ENCODE results near the gene ORC3. TPM values are rescaled to one million over a fixed set of nuclear protein-coding genes. Genes with fewer than 3 reads are reported as not detected.

ORC3 gene
- total and polyA plus RNA-seq, 9 donors: 20.2 to 29.1 (median 23.8) TPM

DNA sequence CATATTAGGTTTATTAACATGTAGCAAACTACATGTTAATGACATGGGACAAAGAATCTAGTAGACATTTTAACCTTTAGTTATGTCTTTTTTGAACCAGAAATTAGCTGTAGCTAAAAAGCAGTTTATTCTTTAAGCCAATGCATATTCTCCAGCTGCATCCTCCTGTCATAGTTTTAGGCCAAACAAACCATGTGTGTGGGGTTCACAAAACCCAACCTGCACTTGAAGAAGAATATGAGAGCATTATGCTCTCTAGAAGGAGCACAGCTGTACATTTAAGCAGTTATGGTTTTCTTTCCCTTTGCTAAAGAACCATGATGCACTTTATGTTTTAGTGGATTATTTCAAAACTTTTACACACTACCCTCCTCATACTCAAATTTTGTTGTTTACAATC is 65.9 kb downstream of the ORC3 start:
- H3K27me3 ChIP-seq (ENCODE audit: control insufficient read depth, insufficient read depth, low read length): no peaks in the 10 kb centered on the region
- no peak overlapping the region for H3K4me3 ChIP-seq (ENCODE audit: low read length)
- no peak for DNase-seq
- H3K27ac ChIP-seq (ENCODE audit: low read length): no peak overlapping the region
- peaks cover 10% of the 10 kb centered on the region for H3K36me3 ChIP-seq (ENCODE audit: control insufficient read depth, insufficient read depth, low read length)
- H3K4me1 ChIP-seq (ENCODE audit: control insufficient read depth, insufficient read depth, low read length): no peaks in the 10 kb centered on the region
- H3K9me3 ChIP-seq (replicated peaks; ENCODE audit: control insufficient read depth, low read depth, low read length): no peaks in the 10 kb centered on the region

DNA sequence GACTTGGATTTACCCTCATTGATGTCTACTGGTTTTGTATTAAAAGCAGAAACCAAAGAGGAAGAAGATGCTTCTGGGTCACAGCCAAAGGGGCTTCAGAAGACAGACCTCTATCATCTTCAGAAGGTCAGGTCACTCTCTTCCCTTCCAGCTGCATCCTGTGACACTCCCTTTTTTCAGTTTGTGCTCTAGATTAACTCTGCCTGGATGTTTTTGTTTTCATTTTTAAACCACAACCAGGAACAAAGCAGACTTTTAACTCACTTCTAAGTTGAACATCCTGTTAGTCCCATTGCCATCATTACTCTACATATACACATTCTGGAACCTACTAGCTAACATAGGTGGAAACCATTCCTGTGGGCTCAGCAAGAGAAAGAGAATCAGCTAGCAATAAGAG is 66.9 kb downstream of the ORC3 start:
- Histone ChIP-seq H3K4me3 (ENCODE audit: low read length) (no peak overlapping the region), H3K27me3 (ENCODE audit: control insufficient read depth, insufficient read depth, low read length) (no peaks in the 10 kb centered on the region), H3K36me3 (ENCODE audit: control insufficient read depth, insufficient read depth, low read length) (peaks cover 8% of the 10 kb centered on the region), H3K27ac (ENCODE audit: low read length) (no peak overlapping the region), H3K9me3 (replicated peaks; ENCODE audit: control insufficient read depth, low read depth, low read length) (no peaks in the 10 kb centered on the region), H3K4me1 (ENCODE audit: control insufficient read depth, insufficient read depth, low read length) (no peaks in the 10 kb centered on the region)
- no peak for DNase-seq

- H3K4me3 ChIP-seq (ENCODE audit: low read length): no peak overlapping the region
- H3K27me3 ChIP-seq (ENCODE audit: control insufficient read depth, insufficient read depth, low read length): no peaks in the 10 kb centered on the region
- no peak overlapping the region for H3K27ac ChIP-seq (ENCODE audit: low read length)
- no peak for DNase-seq
- H3K4me1 ChIP-seq (ENCODE audit: control insufficient read depth, insufficient read depth, low read length): no peaks in the 10 kb centered on the region
- H3K9me3 ChIP-seq (replicated peaks; ENCODE audit: control insufficient read depth, low read depth, low read length): no peaks in the 10 kb centered on the region
- H3K36me3 ChIP-seq (ENCODE audit: control insufficient read depth, insufficient read depth, low read length): peaks cover 10% of the 10 kb centered on the region
These were observed 68.6 kb downstream of the ORC3 start for GRCh38 chr6:87658516-87658915.

DNA sequence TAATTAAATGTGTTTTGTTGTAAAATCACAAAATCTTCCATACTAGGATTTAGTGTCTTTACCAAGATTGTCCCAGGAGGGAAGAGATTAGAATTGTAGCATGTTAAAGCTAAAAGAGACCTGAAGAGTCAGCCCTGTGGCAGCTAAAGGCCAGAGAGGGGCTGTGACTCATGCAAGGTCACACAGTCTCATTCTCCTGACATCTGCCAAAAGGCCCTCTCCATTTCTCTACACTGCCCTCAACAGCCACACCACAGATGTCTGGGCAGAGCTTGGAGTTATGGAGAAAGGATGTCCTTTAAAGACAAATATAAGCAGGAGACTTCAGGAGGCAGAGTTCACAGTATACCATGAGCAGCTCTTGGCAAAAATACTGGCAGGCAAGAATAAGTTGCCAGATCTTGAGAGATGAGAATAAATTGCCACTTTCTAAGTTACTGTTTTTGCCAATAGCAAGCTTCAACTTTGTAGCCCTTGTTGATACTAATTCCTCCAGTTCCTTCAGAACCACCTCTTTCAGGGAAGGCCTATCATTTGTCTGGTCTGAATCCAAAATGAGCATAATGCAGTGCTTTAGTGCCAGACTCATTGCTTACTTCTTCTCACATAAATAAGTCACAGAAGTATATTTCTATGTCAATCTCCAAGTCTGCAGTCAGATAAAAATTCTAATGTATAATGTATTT is 70.4 kb downstream of the ORC3 start:
- no peak overlapping the region for H3K27ac ChIP-seq (ENCODE audit: low read length)

DNA sequence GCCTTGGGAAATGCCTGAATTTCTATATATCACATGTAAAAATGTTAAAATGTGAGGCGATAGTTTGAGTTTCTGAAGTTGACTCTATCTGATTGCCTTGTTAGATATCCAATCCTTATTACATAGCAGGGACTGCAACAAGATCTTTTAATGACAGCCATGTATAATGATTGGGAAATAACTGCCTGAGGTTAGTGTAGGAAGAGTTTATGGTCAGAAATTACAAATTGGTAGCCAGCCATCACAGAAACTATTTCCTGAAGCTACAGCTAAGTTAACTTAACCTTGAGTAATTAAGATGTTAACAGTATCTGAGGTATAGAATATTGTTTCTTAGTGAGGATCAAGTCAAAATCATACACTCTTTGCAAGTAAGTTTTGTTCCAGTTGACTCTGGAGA is 71.1 kb downstream of the ORC3 start:
- no peak overlapping the region for H3K27ac ChIP-seq (ENCODE audit: low read length)
- no peaks in the 10 kb centered on the region for H3K27me3 ChIP-seq (ENCODE audit: control insufficient read depth, insufficient read depth, low read length)
- WGBS (ENCODE audit: insufficient coverage): no CpG with 5 or more reads among the region's 1 CpG
- H3K4me3 ChIP-seq (ENCODE audit: low read length): no peak overlapping the region
- peaks cover 7% of the 10 kb centered on the region for H3K36me3 ChIP-seq (ENCODE audit: control insufficient read depth, insufficient read depth, low read length)
- no peak for DNase-seq
- no peaks in the 10 kb centered on the region for H3K4me1 ChIP-seq (ENCODE audit: control insufficient read depth, insufficient read depth, low read length)
- no peaks in the 10 kb centered on the region for H3K9me3 ChIP-seq (replicated peaks; ENCODE audit: control insufficient read depth, low read depth, low read length)

More for the DNA sequence above, 70.4 kb downstream of the ORC3 start:
- no peak for DNase-seq
- no peaks in the 10 kb centered on the region for H3K27me3 ChIP-seq (ENCODE audit: control insufficient read depth, insufficient read depth, low read length)
- H3K4me1 ChIP-seq (ENCODE audit: control insufficient read depth, insufficient read depth, low read length): no peaks in the 10 kb centered on the region
- H3K4me3 ChIP-seq (ENCODE audit: low read length): no peak overlapping the region
- H3K36me3 ChIP-seq (ENCODE audit: control insufficient read depth, insufficient read depth, low read length): peaks cover 7% of the 10 kb centered on the region
- no peaks in the 10 kb centered on the region for H3K9me3 ChIP-seq (replicated peaks; ENCODE audit: control insufficient read depth, low read depth, low read length)

DNA sequence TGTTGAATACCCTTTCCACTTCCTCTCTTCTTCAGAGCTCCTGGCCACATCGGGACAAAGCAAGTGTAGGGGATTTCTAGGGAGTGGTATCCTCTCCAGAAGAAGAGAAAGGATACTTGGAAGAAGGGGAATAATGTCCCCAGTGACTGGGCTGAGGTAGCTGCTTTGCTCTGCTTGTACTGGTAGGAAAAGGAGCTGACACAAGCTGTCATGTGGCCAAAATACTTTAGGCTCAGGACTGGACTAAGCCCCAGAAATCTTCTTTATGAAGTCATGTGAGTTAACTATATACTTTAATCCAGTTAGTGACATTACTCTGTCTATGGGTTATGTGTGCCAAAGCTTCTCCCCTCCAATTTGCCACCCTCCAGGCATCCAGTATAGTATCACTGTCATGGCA is 71.6 kb downstream of the ORC3 start:
- Histone ChIP-seq H3K36me3 (ENCODE audit: control insufficient read depth, insufficient read depth, low read length) (peaks cover 7% of the 10 kb centered on the region), H3K9me3 (replicated peaks; ENCODE audit: control insufficient read depth, low read depth, low read length) (no peaks in the 10 kb centered on the region), H3K27me3 (ENCODE audit: control insufficient read depth, insufficient read depth, low read length) (no peaks in the 10 kb centered on the region), H3K4me1 (ENCODE audit: control insufficient read depth, insufficient read depth, low read length) (no peaks in the 10 kb centered on the region), H3K4me3 (ENCODE audit: low read length) (no peak overlapping the region), H3K27ac (ENCODE audit: low read length) (no peak overlapping the region)
- no CpG with 5 or more reads among the region's 1 CpG for WGBS (ENCODE audit: insufficient coverage)
- DNase-seq: no peak

- WGBS (ENCODE audit: insufficient coverage): 20% methylated on average over 1 of the region's 2 CpGs
- Histone ChIP-seq H3K27ac (ENCODE audit: low read length) (no peak overlapping the region), H3K36me3 (ENCODE audit: control insufficient read depth, insufficient read depth, low read length) (peaks cover 12% of the 10 kb centered on the region), H3K4me3 (ENCODE audit: low read length) (no peak overlapping the region), H3K27me3 (ENCODE audit: control insufficient read depth, insufficient read depth, low read length) (no peaks in the 10 kb centered on the region), H3K9me3 (replicated peaks; ENCODE audit: control insufficient read depth, low read depth, low read length) (no peaks in the 10 kb centered on the region), H3K4me1 (ENCODE audit: control insufficient read depth, insufficient read depth, low read length) (no peaks in the 10 kb centered on the region)
- no peak for DNase-seq
These were observed 73.5 kb downstream of the ORC3 start for GRCh38 chr6:87663434-87663833.

- H3K4me3 ChIP-seq (ENCODE audit: low read length): no peak overlapping the region
- H3K36me3 ChIP-seq (ENCODE audit: control insufficient read depth, insufficient read depth, low read length): peaks cover 16% of the 10 kb centered on the region
- no peaks in the 10 kb centered on the region for H3K27me3 ChIP-seq (ENCODE audit: control insufficient read depth, insufficient read depth, low read length)
- no peak overlapping the region for H3K27ac ChIP-seq (ENCODE audit: low read length)
- no peaks in the 10 kb centered on the region for H3K9me3 ChIP-seq (replicated peaks; ENCODE audit: control insufficient read depth, low read depth, low read length)
- DNase-seq: no peak
- no peaks in the 10 kb centered on the region for H3K4me1 ChIP-seq (ENCODE audit: control insufficient read depth, insufficient read depth, low read length)
These were observed 75.1 kb downstream of the ORC3 start for GRCh38 chr6:87664921-87665485.

GRCh38 chr6:87667032-87667431 is 77.1 kb downstream of the ORC3 start:
- Histone ChIP-seq H3K36me3 (ENCODE audit: control insufficient read depth, insufficient read depth, low read length) (peaks cover 22% of the 10 kb centered on the region), H3K27ac (ENCODE audit: low read length) (no peak overlapping the region), H3K4me1 (ENCODE audit: control insufficient read depth, insufficient read depth, low read length) (no peaks in the 10 kb centered on the region), H3K4me3 (ENCODE audit: low read length) (no peak overlapping the region), H3K27me3 (ENCODE audit: control insufficient read depth, insufficient read depth, low read length) (no peaks in the 10 kb centered on the region), H3K9me3 (replicated peaks; ENCODE audit: control insufficient read depth, low read depth, low read length) (no peaks in the 10 kb centered on the region)
- no peak for DNase-seq

- H3K4me3 ChIP-seq (ENCODE audit: low read length): no peak overlapping the region
- no peaks in the 10 kb centered on the region for H3K9me3 ChIP-seq (replicated peaks; ENCODE audit: control insufficient read depth, low read depth, low read length)
- DNase-seq: no peak
- no peaks in the 10 kb centered on the region for H3K27me3 ChIP-seq (ENCODE audit: control insufficient read depth, insufficient read depth, low read length)
- WGBS (ENCODE audit: insufficient coverage): no CpG with 5 or more reads among the region's 2 CpGs
- H3K4me1 ChIP-seq (ENCODE audit: control insufficient read depth, insufficient read depth, low read length): no peaks in the 10 kb centered on the region
- peaks cover 25% of the 10 kb centered on the region for H3K36me3 ChIP-seq (ENCODE audit: control insufficient read depth, insufficient read depth, low read length)
- no peak overlapping the region for H3K27ac ChIP-seq (ENCODE audit: low read length)
These were observed 78.1 kb downstream of the ORC3 start for GRCh38 chr6:87668013-87668412.

DNA sequence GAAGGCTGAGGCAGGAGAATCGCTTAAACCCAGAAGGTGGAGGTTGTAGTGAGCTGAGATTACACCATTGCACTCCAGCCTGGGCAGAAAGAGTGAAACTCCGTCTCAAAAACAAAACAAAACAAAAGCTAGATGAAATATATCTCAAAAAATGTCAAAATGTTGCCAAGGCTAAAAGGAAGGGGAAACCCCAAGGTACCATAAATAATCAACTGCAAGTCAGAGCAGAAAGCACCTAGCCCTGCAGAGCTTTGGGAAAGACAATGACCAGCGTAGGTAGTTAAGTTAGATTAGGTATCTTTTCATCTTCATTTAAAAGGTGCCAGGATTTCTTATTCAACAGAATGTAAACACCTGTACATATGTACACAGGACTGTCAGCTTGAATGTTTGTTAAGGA is 79.1 kb downstream of the ORC3 start:
- H3K27ac ChIP-seq (ENCODE audit: low read length): no peak overlapping the region
- peaks cover 22% of the 10 kb centered on the region for H3K36me3 ChIP-seq (ENCODE audit: control insufficient read depth, insufficient read depth, low read length)
- no peak overlapping the region for H3K4me3 ChIP-seq (ENCODE audit: low read length)
- H3K9me3 ChIP-seq (replicated peaks; ENCODE audit: control insufficient read depth, low read depth, low read length): no peaks in the 10 kb centered on the region
- DNase-seq: no peak
- H3K4me1 ChIP-seq (ENCODE audit: control insufficient read depth, insufficient read depth, low read length): no peaks in the 10 kb centered on the region
- no peaks in the 10 kb centered on the region for H3K27me3 ChIP-seq (ENCODE audit: control insufficient read depth, insufficient read depth, low read length)
- 100% methylated on average over 1 of the region's 3 CpGs for WGBS (ENCODE audit: insufficient coverage)

All from muscle of leg (tissue), 11 donors.